Measurements from ENCODE around the gene DAB2IP.

DNA sequence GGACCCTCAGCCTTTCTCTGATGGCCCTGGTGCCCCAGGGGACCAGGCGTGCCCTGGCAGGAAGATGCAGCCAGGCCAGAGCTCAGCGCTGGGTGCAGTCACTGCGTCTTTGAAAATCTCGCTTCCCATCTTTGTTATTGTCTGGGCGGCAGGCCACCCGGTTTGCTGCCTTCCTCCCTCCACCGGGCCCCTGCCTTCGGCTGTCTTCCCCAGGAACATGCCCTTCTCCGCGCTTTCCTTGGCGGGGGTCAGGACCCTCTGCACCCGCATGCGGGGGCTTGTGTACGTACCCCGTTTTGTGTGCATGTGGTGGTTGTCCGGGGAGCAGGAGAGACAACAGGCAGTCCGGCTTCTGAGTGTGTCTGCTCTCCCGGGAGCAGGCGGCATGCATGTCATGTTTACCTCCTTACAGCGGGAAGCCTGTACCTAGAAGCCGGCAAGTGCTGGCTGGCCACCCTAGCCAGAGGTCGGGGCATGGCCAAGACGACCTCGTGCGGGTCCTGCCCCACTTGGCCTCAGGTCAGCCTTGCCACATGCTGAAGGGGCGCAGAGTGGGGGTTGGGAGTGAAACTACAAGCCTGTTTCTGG is 49.5 kb downstream of the DAB2IP start:
- TF ChIP-seq, protein P1, sequence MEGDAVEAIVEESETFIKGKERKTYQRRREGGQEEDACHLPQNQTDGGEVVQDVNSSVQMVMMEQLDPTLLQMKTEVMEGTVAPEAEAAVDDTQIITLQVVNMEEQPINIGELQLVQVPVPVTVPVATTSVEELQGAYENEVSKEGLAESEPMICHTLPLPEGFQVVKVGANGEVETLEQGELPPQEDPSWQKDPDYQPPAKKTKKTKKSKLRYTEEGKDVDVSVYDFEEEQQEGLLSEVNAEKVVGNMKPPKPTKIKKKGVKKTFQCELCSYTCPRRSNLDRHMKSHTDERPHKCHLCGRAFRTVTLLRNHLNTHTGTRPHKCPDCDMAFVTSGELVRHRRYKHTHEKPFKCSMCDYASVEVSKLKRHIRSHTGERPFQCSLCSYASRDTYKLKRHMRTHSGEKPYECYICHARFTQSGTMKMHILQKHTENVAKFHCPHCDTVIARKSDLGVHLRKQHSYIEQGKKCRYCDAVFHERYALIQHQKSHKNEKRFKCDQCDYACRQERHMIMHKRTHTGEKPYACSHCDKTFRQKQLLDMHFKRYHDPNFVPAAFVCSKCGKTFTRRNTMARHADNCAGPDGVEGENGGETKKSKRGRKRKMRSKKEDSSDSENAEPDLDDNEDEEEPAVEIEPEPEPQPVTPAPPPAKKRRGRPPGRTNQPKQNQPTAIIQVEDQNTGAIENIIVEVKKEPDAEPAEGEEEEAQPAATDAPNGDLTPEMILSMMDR (IDR thresholded peaks at IDR 0.05; ENCODE audit: low read depth, low read length, missing input control) = no peak
- TF ChIP-seq, protein P2, sequence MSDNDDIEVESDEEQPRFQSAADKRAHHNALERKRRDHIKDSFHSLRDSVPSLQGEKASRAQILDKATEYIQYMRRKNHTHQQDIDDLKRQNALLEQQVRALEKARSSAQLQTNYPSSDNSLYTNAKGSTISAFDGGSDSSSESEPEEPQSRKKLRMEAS (IDR thresholded peaks at IDR 0.05) = no peak
- TF ChIP-seq YY1 (IDR thresholded peaks at IDR 0.05) (no peak), FOXA1 (IDR thresholded peaks at IDR 0.05) (no peak), TAF1 (conservative IDR thresholded peaks at IDR 0.05) (no peak), JUND (IDR thresholded peaks at IDR 0.05) (no peak), RAD21 (IDR thresholded peaks at IDR 0.05) (no peak), EGR1 (IDR thresholded peaks at IDR 0.05; ENCODE audit: low read depth in 2 of 2) (no peak), FOXA2 (IDR thresholded peaks at IDR 0.05) (no peak), SP1 (IDR thresholded peaks at IDR 0.05) (no peak)
- TF ChIP-seq, protein P3, sequence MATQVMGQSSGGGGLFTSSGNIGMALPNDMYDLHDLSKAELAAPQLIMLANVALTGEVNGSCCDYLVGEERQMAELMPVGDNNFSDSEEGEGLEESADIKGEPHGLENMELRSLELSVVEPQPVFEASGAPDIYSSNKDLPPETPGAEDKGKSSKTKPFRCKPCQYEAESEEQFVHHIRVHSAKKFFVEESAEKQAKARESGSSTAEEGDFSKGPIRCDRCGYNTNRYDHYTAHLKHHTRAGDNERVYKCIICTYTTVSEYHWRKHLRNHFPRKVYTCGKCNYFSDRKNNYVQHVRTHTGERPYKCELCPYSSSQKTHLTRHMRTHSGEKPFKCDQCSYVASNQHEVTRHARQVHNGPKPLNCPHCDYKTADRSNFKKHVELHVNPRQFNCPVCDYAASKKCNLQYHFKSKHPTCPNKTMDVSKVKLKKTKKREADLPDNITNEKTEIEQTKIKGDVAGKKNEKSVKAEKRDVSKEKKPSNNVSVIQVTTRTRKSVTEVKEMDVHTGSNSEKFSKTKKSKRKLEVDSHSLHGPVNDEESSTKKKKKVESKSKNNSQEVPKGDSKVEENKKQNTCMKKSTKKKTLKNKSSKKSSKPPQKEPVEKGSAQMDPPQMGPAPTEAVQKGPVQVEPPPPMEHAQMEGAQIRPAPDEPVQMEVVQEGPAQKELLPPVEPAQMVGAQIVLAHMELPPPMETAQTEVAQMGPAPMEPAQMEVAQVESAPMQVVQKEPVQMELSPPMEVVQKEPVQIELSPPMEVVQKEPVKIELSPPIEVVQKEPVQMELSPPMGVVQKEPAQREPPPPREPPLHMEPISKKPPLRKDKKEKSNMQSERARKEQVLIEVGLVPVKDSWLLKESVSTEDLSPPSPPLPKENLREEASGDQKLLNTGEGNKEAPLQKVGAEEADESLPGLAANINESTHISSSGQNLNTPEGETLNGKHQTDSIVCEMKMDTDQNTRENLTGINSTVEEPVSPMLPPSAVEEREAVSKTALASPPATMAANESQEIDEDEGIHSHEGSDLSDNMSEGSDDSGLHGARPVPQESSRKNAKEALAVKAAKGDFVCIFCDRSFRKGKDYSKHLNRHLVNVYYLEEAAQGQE (IDR thresholded peaks at IDR 0.05) = no peak
- TF ChIP-seq, protein P4, sequence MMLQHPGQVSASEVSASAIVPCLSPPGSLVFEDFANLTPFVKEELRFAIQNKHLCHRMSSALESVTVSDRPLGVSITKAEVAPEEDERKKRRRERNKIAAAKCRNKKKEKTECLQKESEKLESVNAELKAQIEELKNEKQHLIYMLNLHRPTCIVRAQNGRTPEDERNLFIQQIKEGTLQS (IDR thresholded peaks at IDR 0.05) = no peak
- TF ChIP-seq, protein P5, sequence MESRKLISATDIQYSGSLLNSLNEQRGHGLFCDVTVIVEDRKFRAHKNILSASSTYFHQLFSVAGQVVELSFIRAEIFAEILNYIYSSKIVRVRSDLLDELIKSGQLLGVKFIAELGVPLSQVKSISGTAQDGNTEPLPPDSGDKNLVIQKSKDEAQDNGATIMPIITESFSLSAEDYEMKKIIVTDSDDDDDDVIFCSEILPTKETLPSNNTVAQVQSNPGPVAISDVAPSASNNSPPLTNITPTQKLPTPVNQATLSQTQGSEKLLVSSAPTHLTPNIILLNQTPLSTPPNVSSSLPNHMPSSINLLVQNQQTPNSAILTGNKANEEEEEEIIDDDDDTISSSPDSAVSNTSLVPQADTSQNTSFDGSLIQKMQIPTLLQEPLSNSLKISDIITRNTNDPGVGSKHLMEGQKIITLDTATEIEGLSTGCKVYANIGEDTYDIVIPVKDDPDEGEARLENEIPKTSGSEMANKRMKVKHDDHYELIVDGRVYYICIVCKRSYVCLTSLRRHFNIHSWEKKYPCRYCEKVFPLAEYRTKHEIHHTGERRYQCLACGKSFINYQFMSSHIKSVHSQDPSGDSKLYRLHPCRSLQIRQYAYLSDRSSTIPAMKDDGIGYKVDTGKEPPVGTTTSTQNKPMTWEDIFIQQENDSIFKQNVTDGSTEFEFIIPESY (IDR thresholded peaks at IDR 0.05) = no peak

Measured in liver (tissue), 3 donors.